Activated T-cell treated with anti-CD3 and anti-CD28 coated beads, Interleukin-2, amount 50 U/mL, for 4 hours (primary cell): ENCODE data around the gene BBS9. TPM values are rescaled to one million over a fixed set of nuclear protein-coding genes. Genes with fewer than 3 reads are reported as not detected.
"Not testable (repeated sequence)": the region's sequence is repeated elsewhere in the genome, so short reads cannot be mapped to it uniquely, and the experiment has no call there.

Experiments used
- ATAC-seq, 2 donors: fragments of 200-7000 bp; cut with Tn5 transposase; one replicate each; pipeline ENCODE4 v1.10.0; 2021
- DNase-seq: peaks from one replicate; pipeline ENCODE4 v3.0.0-alpha.2; 2020
- H3K27me3 Mint-ChIP-seq: one replicate; pipeline ENCODE4 v1.8.0; 2021; ENCODE audit warnings: low read depth, mixed read lengths
- H3K36me3 Mint-ChIP-seq: one replicate; pipeline ENCODE4 v1.8.0; 2022; ENCODE audit warnings: mixed read lengths; ENCODE audit not compliant: insufficient read depth
- H3K4me1 Mint-ChIP-seq: one replicate; pipeline ENCODE4 v1.8.0; 2021; ENCODE audit warnings: low read depth, mixed read lengths
- H3K4me3 Mint-ChIP-seq: one replicate; pipeline ENCODE4 v1.8.0; 2021; ENCODE audit warnings: mild to moderate bottlenecking, moderate library complexity, mixed read lengths
- H3K9me3 Mint-ChIP-seq: one replicate; pipeline ENCODE4 v1.8.0; 2021; ENCODE audit warnings: mixed read lengths
- total RNA-seq, 3 donors: library from RNA; stranded (reverse); gene quantifications; one replicate each; pipeline ENCODE4 v1.2.1, GENCODE V29; 2021

Gene BBS9
- total RNA-seq, 3 donors from 2014 or later, result 4.1 to 5.0 (median 4.5) TPM

DNA sequence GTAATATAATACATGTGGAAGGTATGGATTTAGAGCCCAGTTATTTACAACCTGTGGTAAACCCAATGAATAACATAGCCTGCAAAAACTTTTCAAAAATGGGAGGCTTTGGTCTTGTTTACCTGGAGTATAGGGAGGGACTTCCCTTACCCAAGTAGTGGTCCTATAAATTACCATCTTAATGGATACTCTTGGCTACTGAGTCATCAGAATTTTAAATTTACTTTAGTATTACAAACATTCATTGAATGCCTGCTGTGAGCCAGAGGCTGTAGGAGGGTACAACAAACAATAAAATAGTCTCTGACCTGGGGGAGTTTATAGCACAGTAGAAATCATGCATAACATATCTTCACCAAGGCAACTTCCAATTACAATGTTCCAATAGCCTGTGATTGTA lies 365.1 kb downstream of the BBS9 start:
- Mint-ChIP-seq H3K36me3 (peaks cover 2% of the 10 kb centered on the region), H3K9me3 (no peaks in the 10 kb centered on the region)

GRCh38 chr7:33495207-33495606 lies 365.8 kb downstream of the BBS9 start:
- no peak overlapping the region for H3K4me3 Mint-ChIP-seq
- H3K27me3 Mint-ChIP-seq, result no peaks in the 10 kb centered on the region
- H3K36me3 Mint-ChIP-seq, result peaks cover 2% of the 10 kb centered on the region
- no peaks in the 10 kb centered on the region for H3K9me3 Mint-ChIP-seq
- ATAC-seq (no peak), DNase-seq (no peak)
- H3K4me1 Mint-ChIP-seq, result no peaks in the 10 kb centered on the region

More for the DNA sequence above, 365.1 kb downstream of the BBS9 start:
- H3K4me1 Mint-ChIP-seq, result no peaks in the 10 kb centered on the region
- no peaks in the 10 kb centered on the region for H3K27me3 Mint-ChIP-seq
- ATAC-seq, result no peak
- no peak overlapping the region for H3K4me3 Mint-ChIP-seq
- DNase-seq, result no peak

- no peak for ATAC-seq
- H3K4me1 Mint-ChIP-seq, result no peaks in the 10 kb centered on the region
- DNase-seq, result no peak
- no peaks in the 10 kb centered on the region for H3K27me3 Mint-ChIP-seq
- H3K4me3 Mint-ChIP-seq, result no peak overlapping the region
- no peaks in the 10 kb centered on the region for H3K36me3 Mint-ChIP-seq
- no peaks in the 10 kb centered on the region for H3K9me3 Mint-ChIP-seq
Measured at GRCh38 chr7:33497051-33497450, 367.7 kb downstream of the BBS9 start.

GRCh38 chr7:33500703-33501701 lies 371.6 kb downstream of the BBS9 start:
- Mint-ChIP-seq H3K4me1 (no peaks in the 10 kb centered on the region), H3K27me3 (no peaks in the 10 kb centered on the region), H3K36me3 (peaks cover 6% of the 10 kb centered on the region), H3K9me3 (no peaks in the 10 kb centered on the region), H3K4me3 (no peak overlapping the region)
- no peak for ATAC-seq
- no peak for DNase-seq

DNA sequence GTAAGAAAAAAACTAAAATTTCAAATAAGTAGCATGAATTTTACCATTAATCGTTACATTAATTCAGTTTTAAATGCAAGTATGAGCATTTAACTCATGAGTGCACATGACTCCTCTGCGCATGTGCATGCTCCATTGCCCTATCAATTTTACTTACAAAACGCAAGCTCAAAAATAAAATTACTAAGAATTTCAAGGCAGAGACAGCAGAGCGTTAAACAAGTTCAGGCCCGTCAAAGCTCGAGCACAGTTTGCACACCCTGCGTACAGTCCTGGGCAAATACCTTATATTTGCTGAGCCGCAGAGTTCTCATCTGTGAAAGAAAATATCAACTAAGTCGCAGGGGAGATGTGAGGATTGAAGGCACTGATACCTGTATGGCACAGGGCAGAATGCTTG lies 373.6 kb downstream of the BBS9 start:
- Mint-ChIP-seq H3K4me3 (no peak overlapping the region), H3K4me1 (no peaks in the 10 kb centered on the region), H3K36me3 (peaks cover 9% of the 10 kb centered on the region), H3K9me3 (no peaks in the 10 kb centered on the region), H3K27me3 (no peaks in the 10 kb centered on the region)
- ATAC-seq, result no peak
- no peak for DNase-seq

DNA sequence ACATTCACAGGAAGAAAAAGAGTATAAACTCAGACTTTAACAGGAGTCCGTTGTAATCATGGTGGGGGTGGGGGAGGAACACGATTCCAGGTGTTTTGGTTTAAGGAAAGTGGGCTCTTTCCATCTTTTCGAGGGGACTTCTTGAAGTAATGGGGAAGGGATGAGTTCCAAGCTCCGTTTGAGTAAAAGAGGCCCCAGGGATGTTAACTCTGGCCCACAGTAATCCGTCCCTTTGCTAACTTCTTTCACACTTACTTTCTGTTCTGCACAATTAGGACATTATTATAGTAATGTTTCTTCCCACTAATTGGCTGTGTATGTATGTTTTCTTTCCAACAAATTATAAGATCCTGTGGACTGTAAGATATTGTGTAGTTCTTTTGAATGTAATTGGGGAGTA lies 374.4 kb downstream of the BBS9 start:
- no peak for ATAC-seq
- Mint-ChIP-seq H3K9me3 (no peaks in the 10 kb centered on the region), H3K27me3 (no peaks in the 10 kb centered on the region), H3K36me3 (peaks cover 13% of the 10 kb centered on the region), H3K4me3 (no peak overlapping the region), H3K4me1 (no peaks in the 10 kb centered on the region)
- no peak for DNase-seq

DNA sequence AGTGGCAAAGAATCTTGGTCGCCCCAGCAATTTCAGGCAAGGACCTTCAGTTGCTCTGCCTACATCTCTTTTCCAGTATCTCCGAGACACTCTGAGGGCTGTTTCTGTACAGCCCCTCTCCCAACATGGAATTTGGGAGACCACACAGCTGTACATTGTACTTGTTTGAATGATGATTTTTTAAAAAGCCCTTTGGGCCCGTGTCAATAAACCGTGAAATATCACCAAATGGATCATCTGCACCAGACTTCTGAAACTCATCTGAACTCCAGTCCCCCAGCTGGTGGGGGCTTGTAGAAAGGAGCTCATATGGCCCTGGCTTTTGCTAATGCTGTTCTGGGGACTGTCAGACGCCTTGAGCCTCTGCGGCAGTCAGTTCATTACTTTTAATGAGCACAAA lies 374.9 kb downstream of the BBS9 start:
- no peak for DNase-seq
- Mint-ChIP-seq H3K27me3 (no peaks in the 10 kb centered on the region), H3K36me3 (peaks cover 15% of the 10 kb centered on the region), H3K9me3 (no peaks in the 10 kb centered on the region), H3K4me3 (no peak overlapping the region), H3K4me1 (no peaks in the 10 kb centered on the region)
- no peak for ATAC-seq

GRCh38 chr7:33509206-33509605 lies 379.8 kb downstream of the BBS9 start:
- DNase-seq (no peak), ATAC-seq (no peak)
- Mint-ChIP-seq H3K27me3 (no peaks in the 10 kb centered on the region), H3K9me3 (no peaks in the 10 kb centered on the region), H3K4me1 (no peaks in the 10 kb centered on the region), H3K36me3 (peaks cover 25% of the 10 kb centered on the region), H3K4me3 (no peak overlapping the region)

GRCh38 chr7:33511778-33512177 lies 382.4 kb downstream of the BBS9 start:
- H3K36me3 Mint-ChIP-seq, result peaks cover 16% of the 10 kb centered on the region
- H3K27me3 Mint-ChIP-seq, result no peaks in the 10 kb centered on the region
- ATAC-seq, result no peak
- H3K4me3 Mint-ChIP-seq, result no peak overlapping the region
- no peak for DNase-seq
- H3K4me1 Mint-ChIP-seq, result no peaks in the 10 kb centered on the region
- H3K9me3 Mint-ChIP-seq, result no peaks in the 10 kb centered on the region

GRCh38 chr7:33516568-33516967 lies 387.2 kb downstream of the BBS9 start:
- Mint-ChIP-seq H3K27me3 (no peaks in the 10 kb centered on the region), H3K4me3 (no peak overlapping the region), H3K9me3 (peaks cover 3% of the 10 kb centered on the region), H3K36me3 (peaks cover 5% of the 10 kb centered on the region), H3K4me1 (no peaks in the 10 kb centered on the region)
- no peak for DNase-seq
- no peak for ATAC-seq

DNA sequence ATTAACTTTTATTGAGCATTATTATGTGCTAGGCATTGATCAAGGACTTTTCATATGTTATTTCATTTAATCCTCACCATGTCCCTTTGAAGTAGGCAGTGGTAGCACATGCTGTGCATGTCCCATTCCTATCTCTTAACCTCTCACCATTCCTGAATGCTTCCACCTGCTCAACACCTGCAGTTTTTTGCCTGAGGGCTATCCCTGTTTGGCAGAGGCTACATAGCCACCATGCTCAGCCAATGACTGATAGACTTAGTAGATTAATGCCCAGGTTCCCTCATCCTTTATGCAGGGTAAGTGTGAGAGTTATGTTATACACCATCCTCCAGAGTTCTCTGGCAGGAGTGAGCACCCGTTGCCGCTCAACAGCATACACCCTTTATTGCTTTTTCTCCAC lies 387.8 kb downstream of the BBS9 start:
- ATAC-seq, result no peak
- Mint-ChIP-seq H3K4me3 (no peak overlapping the region), H3K4me1 (no peaks in the 10 kb centered on the region), H3K27me3 (no peaks in the 10 kb centered on the region), H3K36me3 (peaks cover 5% of the 10 kb centered on the region), H3K9me3 (peaks cover 3% of the 10 kb centered on the region)
- no peak for DNase-seq

DNA sequence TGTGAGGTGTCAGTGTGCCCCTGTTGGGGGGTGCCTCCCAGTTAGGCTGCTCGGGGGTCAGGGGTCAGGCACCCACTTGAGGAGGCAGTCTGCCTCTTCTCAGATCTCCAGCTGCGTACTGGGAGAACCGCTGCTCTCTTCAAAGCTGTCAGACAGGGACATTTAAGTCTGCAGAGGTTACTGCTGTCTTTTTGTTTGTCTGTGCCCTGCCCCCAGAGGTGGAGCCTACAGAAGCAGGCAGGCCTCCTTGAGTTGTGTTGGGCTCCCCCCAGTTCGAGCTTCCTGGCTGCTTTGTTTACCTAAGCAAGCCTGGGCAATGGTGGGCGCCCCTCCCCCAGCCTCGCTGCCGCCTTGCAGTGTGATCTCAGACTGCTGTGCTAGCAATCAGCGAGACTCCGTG lies 397.6 kb downstream of the BBS9 start:
- not testable (repeated sequence) for H3K9me3 Mint-ChIP-seq, H3K4me1 Mint-ChIP-seq, H3K27me3 Mint-ChIP-seq, ATAC-seq, H3K4me3 Mint-ChIP-seq, H3K36me3 Mint-ChIP-seq, DNase-seq

DNA sequence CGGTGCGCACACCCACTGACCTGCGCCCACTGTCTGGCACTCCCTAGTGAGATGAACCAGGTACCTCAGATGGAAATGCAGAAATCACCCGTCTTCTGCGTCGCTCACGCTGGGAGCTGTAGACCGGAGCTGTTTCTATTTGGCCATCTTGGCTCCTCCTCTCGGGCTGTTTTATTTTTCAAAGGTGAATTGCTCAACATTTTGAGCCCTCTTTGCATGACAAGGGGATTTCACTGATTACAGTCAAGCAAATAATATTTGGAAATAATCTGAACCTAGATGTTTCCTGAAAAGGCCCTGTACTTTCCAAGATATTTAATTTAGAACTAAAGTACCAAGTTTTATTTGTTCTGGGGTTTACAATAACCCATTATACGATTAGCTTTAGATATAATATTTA lies 398.2 kb downstream of the BBS9 start:
- not testable (repeated sequence) for ATAC-seq, DNase-seq, H3K36me3 Mint-ChIP-seq

DNA sequence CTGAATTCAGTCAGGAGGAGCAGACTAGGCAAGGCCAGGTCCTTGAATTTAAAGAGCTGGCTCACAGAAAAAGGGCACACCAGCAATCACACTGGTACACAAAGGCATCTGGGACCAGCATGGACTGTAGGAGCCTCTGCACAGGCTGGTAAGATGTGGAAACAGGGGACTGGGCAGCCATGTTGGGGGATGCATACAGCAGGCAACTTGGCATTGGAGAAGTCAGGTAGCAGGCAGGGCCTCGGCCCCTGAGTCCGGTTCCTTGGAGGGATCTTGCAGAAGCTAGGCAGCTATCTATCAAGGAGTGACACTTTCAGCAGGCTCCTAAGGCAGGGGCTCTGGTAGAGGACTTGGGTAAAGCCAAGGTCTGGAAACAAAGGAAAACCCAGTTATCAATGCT lies 399.7 kb downstream of the BBS9 start:
- H3K36me3 Mint-ChIP-seq, result peaks cover 15% of the 10 kb centered on the region
- no peak for DNase-seq

More for the DNA sequence above, 398.2 kb downstream of the BBS9 start:
- H3K4me1 Mint-ChIP-seq, H3K9me3 Mint-ChIP-seq, H3K4me3 Mint-ChIP-seq, H3K27me3 Mint-ChIP-seq: not testable (repeated sequence)

GRCh38 chr7:33530664-33531063 lies 401.3 kb downstream of the BBS9 start:
- Mint-ChIP-seq H3K4me1 (no peaks in the 10 kb centered on the region), H3K36me3 (peaks cover 29% of the 10 kb centered on the region), H3K9me3 (no peaks in the 10 kb centered on the region), H3K27me3 (no peaks in the 10 kb centered on the region), H3K4me3 (no peak overlapping the region)
- ATAC-seq, result no peak
- no peak for DNase-seq

More for the DNA sequence above, 399.7 kb downstream of the BBS9 start:
- ATAC-seq, result no peak
- Mint-ChIP-seq H3K27me3 (no peaks in the 10 kb centered on the region), H3K4me1 (no peaks in the 10 kb centered on the region), H3K4me3 (no peak overlapping the region), H3K9me3 (no peaks in the 10 kb centered on the region)
